Nucleus accumbens (tissue), 56 donors: ENCODE measurements around the gene CACNA1C.
A peak's percentile ranks its signal among the peaks of the same experiment; 100 is the strongest.

Experiments
- DNase-seq, 56 donors: peaks; one replicate each; lab custom pipeline; 2025; lab: John Stamatoyannopoulos, UW

The CACNA1C gene

GRCh38 chr12:2581293-2582045 lies 528.7 kb downstream of the CACNA1C start:
- DNase-seq, result no peak

DNA sequence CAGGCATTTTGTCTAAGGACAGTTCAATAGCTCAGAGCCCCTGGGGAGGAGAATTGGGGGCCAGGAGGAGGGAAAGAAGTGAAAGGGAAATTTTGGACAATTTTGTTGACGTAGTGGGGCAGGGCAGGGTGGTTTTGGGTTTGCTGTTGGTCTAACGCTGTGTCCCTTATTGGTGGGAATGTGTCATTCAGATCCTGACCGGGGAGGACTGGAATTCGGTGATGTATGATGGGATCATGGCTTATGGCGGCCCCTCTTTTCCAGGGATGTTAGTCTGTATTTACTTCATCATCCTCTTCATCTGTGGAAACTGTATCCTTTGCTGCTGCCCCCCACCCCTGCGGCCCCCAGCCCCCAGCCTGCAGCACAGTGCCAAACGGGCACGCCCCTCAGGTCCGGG lies 529.8 kb downstream of the CACNA1C start:
- DNase-seq, result no peak

DNA sequence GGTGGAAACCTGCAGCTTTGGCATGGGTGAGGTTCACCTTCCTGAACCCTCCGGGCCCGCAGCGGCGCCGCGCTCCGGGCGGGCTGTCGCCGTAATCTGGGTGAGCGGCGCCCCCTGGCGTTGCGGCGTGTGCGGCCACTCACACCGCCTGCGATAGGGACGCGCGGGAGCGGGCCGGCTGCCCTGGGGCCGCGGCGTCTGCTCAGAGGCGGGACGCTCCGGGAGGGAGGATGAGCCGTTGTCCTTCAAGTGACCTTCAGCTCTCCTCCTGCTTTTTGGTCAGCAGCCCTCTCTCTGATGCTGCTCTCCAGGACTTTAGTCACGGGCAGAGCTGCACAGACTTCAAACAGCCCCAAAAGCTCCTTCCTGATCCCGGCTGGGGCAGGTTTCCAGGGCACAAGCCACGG lies 530.3 kb downstream of the CACNA1C start:
- DNase-seq, result peak in 34 of 56 donors; percentile 3 to 68 (median 16)

DNA sequence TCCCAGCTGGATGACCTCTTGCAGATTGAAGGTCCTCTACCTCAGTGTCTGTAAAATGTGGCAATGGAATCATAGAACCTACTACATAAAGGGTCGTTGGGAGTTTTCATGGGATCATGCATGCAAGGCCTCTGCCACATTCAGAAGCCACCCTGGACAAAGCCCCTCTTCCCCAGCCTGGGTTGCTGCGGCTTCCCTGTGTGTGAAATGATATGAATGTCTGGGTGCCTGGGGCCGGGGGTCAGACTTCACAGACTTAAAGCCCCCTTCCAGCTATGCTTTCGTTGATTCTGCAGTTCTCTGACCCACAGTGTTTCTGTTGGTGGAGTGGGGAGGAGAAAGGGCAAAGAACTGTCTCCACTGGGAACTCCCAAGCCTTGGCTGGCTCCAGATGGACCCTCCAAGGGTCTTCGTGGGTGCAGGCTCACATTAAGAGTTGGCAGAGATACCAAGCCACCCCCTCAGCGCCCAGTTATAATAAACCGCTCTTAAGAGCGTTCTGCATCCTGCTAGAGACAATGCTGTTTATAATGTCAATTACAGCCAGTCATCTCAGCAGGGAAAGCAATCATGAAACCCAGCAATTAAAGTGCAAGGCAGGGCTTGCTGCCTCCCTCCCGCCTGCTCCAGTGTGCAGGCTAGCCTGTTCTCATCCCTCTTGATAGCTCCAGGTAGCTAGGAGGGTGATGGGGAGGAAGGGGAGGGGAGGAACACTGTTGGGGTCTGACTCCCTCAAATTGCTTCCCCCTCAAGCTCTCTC lies 531.0 kb downstream of the CACNA1C start:
- no peak for DNase-seq

DNA sequence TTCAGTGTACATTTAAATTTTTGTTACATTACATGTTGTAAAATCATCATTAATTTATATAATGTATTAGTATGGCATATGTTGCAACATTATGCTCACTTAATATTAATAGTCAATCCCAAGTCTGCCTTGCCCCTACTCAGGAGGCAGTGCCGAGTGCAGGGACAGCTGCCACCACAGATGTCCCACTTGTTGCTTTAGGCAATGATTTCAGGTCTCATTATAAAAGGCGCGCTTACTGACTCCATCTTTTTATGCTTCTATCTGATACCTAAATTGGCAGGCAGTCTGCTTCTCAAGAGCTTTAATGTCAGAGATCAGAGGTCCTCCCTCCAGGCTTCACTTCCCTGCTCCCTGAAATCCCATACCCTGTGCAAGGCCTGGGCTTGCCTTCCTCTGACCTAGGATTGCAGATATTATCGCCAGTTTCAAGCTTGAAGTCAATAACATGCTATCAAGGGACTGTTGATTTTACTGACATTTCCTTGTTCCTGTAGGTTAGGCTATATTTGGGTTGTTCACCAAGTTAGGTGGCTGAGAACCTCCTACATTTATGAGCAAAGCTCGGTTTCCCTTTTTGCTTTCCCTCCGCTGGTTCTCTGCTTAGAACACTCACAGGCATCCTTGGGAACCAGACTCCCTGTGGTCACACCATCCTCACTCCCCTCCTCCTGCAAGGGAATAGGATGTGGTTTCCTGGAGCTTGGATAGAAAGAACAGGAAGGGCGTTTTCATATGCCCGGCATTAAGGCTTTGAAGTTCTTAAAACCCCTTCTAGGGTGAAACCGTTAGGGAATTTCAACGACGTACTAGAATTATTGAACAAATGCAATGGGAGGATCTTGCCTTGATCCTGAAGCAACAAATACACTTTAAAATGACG lies 533.6 kb downstream of the CACNA1C start:
- DNase-seq, result no peak

DNA sequence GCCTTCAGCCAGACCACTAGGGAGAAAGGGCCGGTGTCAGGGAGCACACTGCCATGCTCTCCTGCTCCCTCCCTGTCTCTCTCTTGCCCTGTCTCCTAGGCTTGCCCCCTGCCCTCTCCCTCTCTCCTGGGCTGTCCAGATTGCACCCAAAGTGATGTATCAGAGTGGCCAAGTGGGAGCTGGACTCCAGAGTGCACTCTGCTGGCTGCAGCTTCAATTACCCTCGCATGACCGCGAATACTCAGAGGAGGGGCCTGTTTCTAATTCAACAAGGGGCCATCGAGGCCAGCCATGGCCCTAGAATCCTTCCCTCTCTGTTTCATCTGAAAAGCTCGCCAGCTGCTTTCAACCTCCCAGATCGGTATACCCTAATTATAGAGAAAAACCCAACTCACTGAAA lies 535.6 kb downstream of the CACNA1C start:
- DNase-seq, result no peak

- no peak for DNase-seq
Measured at GRCh38 chr12:2589381-2589780, 536.6 kb downstream of the CACNA1C start.

DNA sequence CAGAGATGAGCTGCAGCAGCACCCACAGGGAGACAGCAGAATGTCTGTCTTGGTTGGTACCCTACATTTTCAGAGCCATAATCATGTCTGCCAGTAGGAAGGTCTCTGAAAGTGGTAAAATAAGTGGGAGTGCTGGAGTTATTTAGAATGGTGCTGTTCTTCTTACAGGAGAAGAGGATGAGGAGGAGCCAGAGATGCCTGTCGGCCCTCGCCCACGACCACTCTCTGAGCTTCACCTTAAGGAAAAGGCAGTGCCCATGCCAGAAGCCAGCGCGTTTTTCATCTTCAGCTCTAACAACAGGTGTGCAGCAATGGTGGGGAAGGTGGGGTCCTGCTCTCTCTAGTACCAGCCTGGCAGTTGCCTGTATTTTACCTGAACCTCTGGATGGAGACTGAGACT lies 540.3 kb downstream of the CACNA1C start:
- no peak for DNase-seq

DNA sequence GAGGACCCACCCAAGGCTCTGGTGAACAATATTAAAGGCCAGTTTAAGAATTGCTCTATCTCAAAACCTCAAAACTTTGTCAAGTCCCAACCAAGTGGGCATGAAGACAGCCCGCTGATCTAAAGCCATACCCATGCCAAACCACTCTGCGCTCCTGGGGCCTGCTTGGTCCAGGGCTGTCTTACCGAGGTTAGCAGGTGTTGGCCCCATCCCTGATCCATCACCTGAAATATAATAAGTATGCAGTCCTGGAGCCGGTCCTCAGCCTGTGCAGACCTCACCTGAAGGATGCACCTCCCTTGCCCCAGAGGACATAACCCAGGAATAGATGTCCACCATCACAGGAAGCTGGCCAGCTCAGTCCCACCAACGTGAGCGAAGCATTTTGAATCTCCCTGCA lies 543.7 kb downstream of the CACNA1C start:
- no peak for DNase-seq

DNA sequence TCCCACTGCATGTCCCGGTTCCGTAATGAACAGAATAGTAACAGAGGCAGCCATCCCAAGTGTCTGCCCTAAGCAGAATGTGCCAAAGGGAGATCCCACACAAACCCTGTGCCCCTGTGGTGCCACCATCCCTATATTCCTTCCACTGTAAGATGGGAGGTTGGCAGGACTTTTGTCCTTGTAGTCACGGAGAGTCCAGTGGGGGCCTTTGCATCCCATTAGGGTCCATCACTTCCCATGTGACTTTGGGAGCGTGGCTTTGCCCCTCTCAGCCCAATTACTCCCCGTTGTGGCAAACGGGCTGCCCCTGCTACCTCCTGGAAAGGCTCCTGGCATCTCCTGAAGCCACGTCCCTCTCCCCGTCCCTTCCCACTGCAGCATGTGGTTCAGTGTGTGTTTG lies 552.5 kb downstream of the CACNA1C start:
- DNase-seq, result no peak

DNA sequence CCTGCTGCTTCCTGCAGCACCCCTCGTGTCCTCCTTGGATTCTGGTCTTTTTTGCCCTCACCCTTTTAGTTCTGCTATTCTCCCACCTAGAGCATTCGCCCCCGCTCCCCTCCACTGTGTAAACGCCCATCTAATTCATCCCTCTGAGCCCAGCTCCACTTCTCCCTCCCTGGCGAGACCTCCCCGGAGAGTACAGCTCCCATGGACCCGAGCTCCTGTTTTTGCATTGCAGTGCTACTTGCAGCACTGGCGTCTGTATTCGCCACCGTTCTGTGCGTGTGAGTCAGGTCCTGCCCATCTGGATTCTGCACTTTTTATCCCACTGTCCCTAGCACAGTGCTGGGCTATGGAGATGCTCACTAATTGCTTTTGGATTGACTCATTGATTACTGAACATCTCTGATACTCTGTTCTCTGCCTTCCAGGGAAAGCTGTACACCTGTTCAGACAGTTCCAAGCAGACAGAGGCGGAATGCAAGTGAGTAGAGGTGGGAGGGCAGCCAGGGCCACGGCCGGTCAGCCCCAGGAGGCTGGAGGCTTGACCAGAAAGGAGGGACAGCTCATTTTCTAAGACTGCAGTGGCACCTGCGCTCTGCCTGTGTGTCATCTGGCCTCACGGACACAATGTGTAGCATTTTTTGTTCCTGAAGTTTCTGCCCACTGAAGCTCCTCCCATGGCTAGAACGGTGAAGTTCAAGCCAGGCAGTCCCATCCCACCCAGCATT lies 553.6 kb downstream of the CACNA1C start:
- no peak for DNase-seq

DNA sequence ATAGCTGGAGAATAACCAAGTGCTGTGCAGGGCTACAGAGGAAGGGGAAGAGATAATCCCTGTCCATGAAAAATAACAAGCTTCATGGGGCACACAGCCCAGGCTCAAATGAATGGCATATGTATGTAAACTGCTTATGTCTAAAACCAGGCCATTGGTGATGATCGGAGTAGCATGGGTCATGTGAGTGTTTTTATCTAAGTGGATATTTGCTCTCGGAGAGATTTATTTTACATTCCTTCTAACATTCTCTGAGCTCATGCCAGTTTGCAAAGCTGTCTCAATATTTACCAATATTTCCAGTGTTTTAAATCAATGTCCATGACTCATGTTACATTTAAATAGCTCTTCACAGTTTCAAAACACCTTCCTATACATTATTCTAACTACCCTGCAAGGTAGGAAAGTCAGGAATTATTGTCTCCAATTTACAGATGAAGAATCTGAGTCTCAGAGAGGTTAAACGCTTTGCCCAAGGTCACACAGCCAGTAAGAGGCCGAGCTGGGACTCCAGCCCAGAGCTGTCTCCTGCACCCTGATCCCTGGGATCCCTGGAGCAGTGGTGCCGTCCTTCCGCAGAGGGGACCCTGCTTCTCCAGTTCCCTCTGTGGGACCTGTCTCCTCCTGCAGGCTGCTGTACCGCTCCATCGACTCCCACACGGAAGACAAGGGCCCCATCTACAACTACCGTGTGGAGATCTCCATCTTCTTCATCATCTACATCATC lies 555.3 kb downstream of the CACNA1C start:
- DNase-seq, result no peak

DNA sequence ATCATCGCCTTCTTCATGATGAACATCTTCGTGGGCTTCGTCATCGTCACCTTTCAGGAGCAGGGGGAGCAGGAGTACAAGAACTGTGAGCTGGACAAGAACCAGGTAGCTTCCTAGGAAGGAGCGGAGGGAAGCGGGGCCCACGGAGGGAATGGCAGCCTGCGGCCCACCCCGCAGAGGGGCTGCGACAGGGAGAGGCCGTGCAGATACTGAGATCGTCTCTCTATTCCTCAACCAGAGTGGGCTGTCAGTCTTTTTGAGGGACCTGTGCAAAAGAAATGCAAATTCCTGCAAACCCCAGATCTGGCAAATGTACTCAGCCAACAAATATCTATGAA lies 555.8 kb downstream of the CACNA1C start:
- no peak for DNase-seq

- peak in 27 of 56 donors; percentile 5 to 72 (median 36) for DNase-seq
Measured at GRCh38 chr12:2609020-2609419, 556.2 kb downstream of the CACNA1C start.

DNA sequence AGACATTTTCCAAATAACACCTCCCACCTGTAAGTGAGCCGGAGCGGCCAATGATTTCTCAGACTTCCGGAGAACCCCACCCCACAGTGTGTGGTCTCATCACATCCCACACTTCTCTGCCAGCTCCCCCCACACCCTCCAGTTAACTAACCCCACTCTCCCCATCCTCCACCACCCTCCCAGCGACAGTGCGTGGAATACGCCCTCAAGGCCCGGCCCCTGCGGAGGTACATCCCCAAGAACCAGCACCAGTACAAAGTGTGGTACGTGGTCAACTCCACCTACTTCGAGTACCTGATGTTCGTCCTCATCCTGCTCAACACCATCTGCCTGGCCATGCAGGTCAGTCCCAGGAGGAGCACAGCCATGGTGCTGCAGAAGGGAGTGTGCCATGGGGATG lies 557.6 kb downstream of the CACNA1C start:
- DNase-seq, result no peak

GRCh38 chr12:2613326-2614073 lies 560.7 kb downstream of the CACNA1C start:
- DNase-seq, result no peak

GRCh38 chr12:2614341-2614740 lies 561.6 kb downstream of the CACNA1C start:
- no peak for DNase-seq

DNA sequence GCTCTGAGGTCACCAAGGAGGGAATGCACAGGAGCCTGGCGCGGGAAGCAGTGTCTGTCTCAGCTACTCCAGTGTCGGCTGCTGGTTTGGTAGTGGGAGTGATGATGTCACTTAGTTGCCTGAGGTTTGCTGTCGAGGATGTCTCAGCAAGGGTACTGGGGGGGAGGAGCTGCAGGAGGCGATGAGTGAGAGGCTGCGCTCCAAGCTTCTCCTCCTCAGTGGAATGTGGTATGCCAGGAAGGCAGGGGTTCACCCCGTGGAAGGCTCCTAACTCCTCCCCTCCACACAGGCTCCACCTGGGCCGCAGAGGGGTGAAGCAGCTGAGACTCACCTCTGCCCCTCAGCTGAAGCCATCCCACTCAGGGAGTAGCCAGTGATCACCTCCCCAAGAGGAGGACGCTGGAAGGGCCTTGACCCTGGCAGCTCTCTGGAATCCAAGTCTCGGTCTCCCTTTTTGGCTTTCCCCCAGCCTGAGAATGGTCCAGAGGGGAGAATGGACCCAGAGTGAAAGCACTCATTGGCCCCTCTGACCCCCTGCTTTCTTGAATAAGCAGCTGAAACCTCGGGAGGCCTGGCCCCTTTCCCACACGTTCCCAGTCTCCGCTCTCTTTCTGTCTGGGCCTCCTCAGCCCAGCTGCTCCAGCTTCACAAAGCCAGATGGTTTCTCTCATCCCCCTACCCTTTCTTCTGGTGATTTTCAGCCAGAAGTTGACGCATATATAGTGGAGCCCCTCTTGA lies 563.0 kb downstream of the CACNA1C start:
- peak in 21 of 56 donors; percentile 6 to 74 (median 22) for DNase-seq
